Mononuclear cell (primary cell): ENCODE results near the gene SCIN. TPM values are rescaled to one million over a fixed set of nuclear protein-coding genes. Genes with fewer than 3 reads are reported as not detected.

Source experiments
- H3K27me3 ChIP-seq: 2 replicates; pipeline ENCODE4 v1.6.0; 2011; ENCODE audit warnings: low read length, control low read depth; ENCODE audit not compliant: insufficient read depth
- H3K4me1 ChIP-seq: 2 replicates; pipeline ENCODE4 v1.5.1; 2011; ENCODE audit warnings: mild to moderate bottlenecking, low read length, control low read depth; ENCODE audit not compliant: insufficient read depth
- H3K4me3 ChIP-seq: 2 replicates; pipeline ENCODE4 v1.5.1; 2011; ENCODE audit warnings: mild to moderate bottlenecking, low read length, moderate library complexity
- H3K9me3 ChIP-seq: 2 replicates; pipeline ENCODE4 v1.5.1; 2011; ENCODE audit warnings: low read depth, mild to moderate bottlenecking, control low read depth, low read length
- total RNA-seq: library from RNA; depleted of rRNA; stranded (reverse); fragments of >200 nt; gene quantifications from one replicate; pipeline ENCODE4 v1.2.3, GENCODE V29; 2012

SCIN gene
- total RNA-seq, 1 donor, result 0.21 TPM

GRCh38 chr7:12583176-12583575, 12.7 kb downstream of the SCIN start:
- Histone ChIP-seq H3K4me1 (peaks cover 29% of the 10 kb centered on the region), H3K4me3 (no peak overlapping the region), H3K9me3 (no peaks in the 10 kb centered on the region), H3K27me3 (no peaks in the 10 kb centered on the region)

GRCh38 chr7:12583922-12584321, 13.4 kb downstream of the SCIN start:
- H3K9me3 ChIP-seq, result no peaks in the 10 kb centered on the region
- H3K27me3 ChIP-seq, result no peaks in the 10 kb centered on the region
- peaks cover 29% of the 10 kb centered on the region for H3K4me1 ChIP-seq
- no peak overlapping the region for H3K4me3 ChIP-seq

- Histone ChIP-seq H3K9me3 (no peaks in the 10 kb centered on the region), H3K27me3 (no peaks in the 10 kb centered on the region), H3K4me1 (peaks cover 29% of the 10 kb centered on the region), H3K4me3 (no peak overlapping the region)
Measured at GRCh38 chr7:12584930-12585329, 14.4 kb downstream of the SCIN start.

- H3K9me3 ChIP-seq, result no peaks in the 10 kb centered on the region
- H3K4me3 ChIP-seq, result no peak overlapping the region
- H3K27me3 ChIP-seq, result no peaks in the 10 kb centered on the region
- H3K4me1 ChIP-seq, result peaks cover 29% of the 10 kb centered on the region
Measured at GRCh38 chr7:12586271-12586670, 15.8 kb downstream of the SCIN start.

- H3K9me3 ChIP-seq, result no peaks in the 10 kb centered on the region
- H3K4me3 ChIP-seq, result no peak overlapping the region
- H3K27me3 ChIP-seq, result no peaks in the 10 kb centered on the region
- H3K4me1 ChIP-seq, result peaks cover 20% of the 10 kb centered on the region
Measured at GRCh38 chr7:12588259-12588904, 17.9 kb downstream of the SCIN start.

GRCh38 chr7:12590559-12590958, 20.0 kb downstream of the SCIN start:
- Histone ChIP-seq H3K27me3 (no peaks in the 10 kb centered on the region), H3K4me3 (no peak overlapping the region), H3K9me3 (no peaks in the 10 kb centered on the region), H3K4me1 (peaks cover 3% of the 10 kb centered on the region)

- no peaks in the 10 kb centered on the region for H3K4me1 ChIP-seq
- H3K9me3 ChIP-seq, result no peaks in the 10 kb centered on the region
- no peak overlapping the region for H3K4me3 ChIP-seq
- H3K27me3 ChIP-seq, result no peaks in the 10 kb centered on the region
Measured at GRCh38 chr7:12594122-12594897, 23.8 kb downstream of the SCIN start.

GRCh38 chr7:12595148-12595547, 24.6 kb downstream of the SCIN start:
- H3K4me1 ChIP-seq, result no peaks in the 10 kb centered on the region
- no peaks in the 10 kb centered on the region for H3K9me3 ChIP-seq
- no peaks in the 10 kb centered on the region for H3K27me3 ChIP-seq
- H3K4me3 ChIP-seq, result no peak overlapping the region

GRCh38 chr7:12596225-12596790, 25.8 kb downstream of the SCIN start:
- H3K4me3 ChIP-seq, result no peak overlapping the region
- H3K27me3 ChIP-seq, result no peaks in the 10 kb centered on the region
- H3K4me1 ChIP-seq, result no peaks in the 10 kb centered on the region
- no peaks in the 10 kb centered on the region for H3K9me3 ChIP-seq

- Histone ChIP-seq H3K4me1 (no peaks in the 10 kb centered on the region), H3K27me3 (no peaks in the 10 kb centered on the region)
Measured at GRCh38 chr7:12601302-12601869, 30.9 kb downstream of the SCIN start.

GRCh38 chr7:12607134-12607533, 36.6 kb downstream of the SCIN start:
- H3K4me1 ChIP-seq, result no peaks in the 10 kb centered on the region
- no peaks in the 10 kb centered on the region for H3K9me3 ChIP-seq
- no peak overlapping the region for H3K4me3 ChIP-seq
- H3K27me3 ChIP-seq, result no peaks in the 10 kb centered on the region

More at GRCh38 chr7:12601302-12601869, 30.9 kb downstream of the SCIN start:
- Histone ChIP-seq H3K9me3 (no peaks in the 10 kb centered on the region), H3K4me3 (no peak overlapping the region)

GRCh38 chr7:12609561-12609960, 39.0 kb downstream of the SCIN start:
- Histone ChIP-seq H3K27me3 (no peaks in the 10 kb centered on the region), H3K4me1 (no peaks in the 10 kb centered on the region), H3K9me3 (no peaks in the 10 kb centered on the region), H3K4me3 (no peak overlapping the region)

- Histone ChIP-seq H3K4me1 (no peaks in the 10 kb centered on the region), H3K4me3 (no peak overlapping the region), H3K9me3 (no peaks in the 10 kb centered on the region)
Measured at GRCh38 chr7:12610899-12611298, 40.4 kb downstream of the SCIN start.

GRCh38 chr7:12612622-12613021, 42.1 kb downstream of the SCIN start:
- Histone ChIP-seq H3K27me3 (no peaks in the 10 kb centered on the region), H3K4me3 (no peak overlapping the region), H3K9me3 (no peaks in the 10 kb centered on the region), H3K4me1 (no peaks in the 10 kb centered on the region)

More at GRCh38 chr7:12610899-12611298, 40.4 kb downstream of the SCIN start:
- no peaks in the 10 kb centered on the region for H3K27me3 ChIP-seq

GRCh38 chr7:12619461-12620069, 49.0 kb downstream of the SCIN start:
- Histone ChIP-seq H3K9me3 (no peaks in the 10 kb centered on the region), H3K27me3 (no peaks in the 10 kb centered on the region), H3K4me1 (no peaks in the 10 kb centered on the region), H3K4me3 (no peak overlapping the region)
